ENCODE data around the gene CREG2.

CREG2 gene

DNA sequence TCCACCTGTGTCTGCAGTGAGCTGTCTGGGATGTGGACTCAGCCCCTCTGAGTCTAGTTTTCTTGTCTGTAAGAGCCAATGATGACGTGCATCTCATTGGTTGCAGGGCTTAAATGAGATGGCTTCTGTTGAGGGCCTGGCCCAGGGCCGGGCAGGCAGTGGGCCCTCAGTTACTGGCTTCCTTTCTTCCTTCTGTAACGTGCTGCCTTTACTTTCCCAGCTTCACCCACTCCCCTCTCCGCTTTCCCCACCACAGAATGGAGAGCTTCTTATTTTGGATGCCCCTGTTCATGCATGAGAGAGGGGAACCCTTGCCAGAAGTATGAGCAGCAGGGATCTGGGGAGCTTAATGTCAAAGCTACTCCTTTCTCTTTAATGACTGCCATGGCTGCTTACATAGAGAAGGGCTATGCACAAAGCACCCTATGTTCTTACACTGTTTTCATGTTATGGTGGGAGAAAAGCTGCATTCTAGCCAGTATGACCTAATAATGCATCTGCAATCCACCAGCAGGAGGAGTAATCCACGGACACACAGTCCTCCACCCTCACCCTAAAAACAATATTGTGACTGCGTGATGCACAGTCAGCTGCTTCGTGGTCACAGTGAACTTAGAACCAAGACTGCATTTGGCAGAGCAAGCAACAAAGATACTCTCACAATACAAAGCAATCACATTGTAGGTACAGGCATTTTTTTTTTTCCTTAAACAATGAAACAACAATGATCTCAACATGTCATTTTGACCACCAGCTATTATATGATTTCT, 37.2 kb downstream of the CREG2 start:
- Histone ChIP-seq H3K27ac (ENCODE audit: low read depth, low read length) (no peak overlapping the region), H3K36me3 (ENCODE audit: control insufficient read depth in 1 of 2, insufficient read depth in 2 of 2, low read length in 2 of 2) (no peaks in the 10 kb centered on the region), H2AFZ (ENCODE audit: insufficient read depth, low read length, poor library complexity) (no peak overlapping the region), H3K23ac (ENCODE audit: low read length) (no peak overlapping the region), H3K79me1 (ENCODE audit: low read length) (peaks cover 3% of the 10 kb centered on the region), H3K4me1 (ENCODE audit: control insufficient read depth in 1 of 2, insufficient read depth in 2 of 2, low read length in 2 of 2) (peaks cover 4 to 5% of the 10 kb centered on the region in 2 experiments), H2BK5ac (ENCODE audit: low read depth, low read length, poor library complexity) (no peak overlapping the region), H2BK120ac (ENCODE audit: insufficient read depth, low read length, poor library complexity) (no peak overlapping the region), H3K9ac (ENCODE audit: low read length) (no peak overlapping the region), H2BK12ac (ENCODE audit: low read length) (no peak overlapping the region), H3K4me3 (ENCODE audit: low read depth, low read length) (no peak overlapping the region), H3K14ac (ENCODE audit: low read length) (no peak overlapping the region), H3K79me2 (ENCODE audit: control insufficient read depth, insufficient read depth, low read length, poor library complexity) (no peaks in the 10 kb centered on the region), H4K8ac (ENCODE audit: low read depth, low read length) (no peak overlapping the region), H4K12ac (ENCODE audit: low read depth, low read length) (no peak overlapping the region), H2AK5ac (ENCODE audit: low read length) (no peak overlapping the region), H3K4me2 (ENCODE audit: low read length) (no peak overlapping the region), H3K27me3 (ENCODE audit: insufficient read depth, low read length) (no peaks in the 10 kb centered on the region), H3K9me3 (ENCODE audit: insufficient read depth, low read depth, low read length) (no peaks in the 10 kb centered on the region), H3K4ac (ENCODE audit: low read depth, low read length) (no peak overlapping the region), H4K91ac (ENCODE audit: low read depth, low read length) (no peak overlapping the region), H3K18ac (ENCODE audit: low read length) (no peak overlapping the region)
- DNase-seq, result peak in 1 of 2 donors; percentile 22
- no CpG with 5 or more reads among the region's 7 CpGs for WGBS (ENCODE audit: extremely low coverage, insufficient coverage, insufficient read length)

DNA sequence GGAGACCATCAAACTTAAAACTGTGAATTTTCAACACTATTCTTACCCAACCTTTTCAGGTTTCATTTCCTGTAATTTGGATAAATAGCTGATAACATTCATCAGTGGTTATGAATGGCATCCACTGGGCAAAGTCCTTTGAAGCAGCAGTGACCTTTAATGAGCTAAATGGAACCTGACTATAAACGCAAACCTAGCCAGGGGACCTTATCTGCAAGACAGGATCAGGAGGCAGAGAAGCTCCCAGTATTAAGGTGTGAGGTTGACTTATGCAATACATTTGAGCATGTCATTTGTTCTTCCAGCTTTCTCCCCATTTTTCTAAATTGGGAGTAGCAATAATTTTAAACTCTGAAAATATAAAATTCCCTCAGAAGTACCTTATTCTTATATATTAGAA, 38.4 kb downstream of the CREG2 start:
- WGBS (ENCODE audit: extremely low coverage, insufficient coverage, insufficient read length), result no CpG with 5 or more reads among the region's 1 CpG
- H3K4me2 ChIP-seq (ENCODE audit: low read length), result no peak overlapping the region
- DNase-seq, result no peak

DNA sequence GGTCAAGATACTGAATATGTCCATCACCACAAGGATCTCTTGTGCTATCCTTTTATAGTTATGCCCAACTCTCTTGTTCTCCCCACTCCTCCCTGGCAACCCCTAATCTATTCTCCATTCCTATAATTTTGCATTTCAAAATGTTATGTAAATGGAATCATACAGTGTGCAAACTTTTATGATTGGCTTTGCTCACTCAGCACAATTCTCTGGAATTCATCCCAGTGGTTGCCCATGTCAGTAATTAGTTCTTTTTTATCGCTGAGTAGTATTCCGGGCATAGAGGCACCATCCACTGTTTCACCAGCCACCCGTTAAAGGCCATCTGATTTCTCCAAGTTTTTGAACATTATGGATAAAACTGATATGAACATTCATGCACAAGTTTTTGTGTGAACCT, 40.4 kb downstream of the CREG2 start:
- no CpG with 5 or more reads among the region's 3 CpGs for WGBS (ENCODE audit: extremely low coverage, insufficient coverage, insufficient read length)

More for the DNA sequence above, 38.4 kb downstream of the CREG2 start:
- Histone ChIP-seq H3K9me3 (ENCODE audit: insufficient read depth, low read depth, low read length) (no peaks in the 10 kb centered on the region), H3K36me3 (ENCODE audit: control insufficient read depth in 1 of 2, insufficient read depth in 2 of 2, low read length in 2 of 2) (no peaks in the 10 kb centered on the region), H3K79me1 (ENCODE audit: low read length) (no peaks in the 10 kb centered on the region), H3K14ac (ENCODE audit: low read length) (no peak overlapping the region), H3K18ac (ENCODE audit: low read length) (no peak overlapping the region), H3K9ac (ENCODE audit: low read length) (no peak overlapping the region), H2AFZ (ENCODE audit: insufficient read depth, low read length, poor library complexity) (no peak overlapping the region), H2BK12ac (ENCODE audit: low read length) (no peak overlapping the region), H3K27me3 (ENCODE audit: insufficient read depth, low read length) (no peaks in the 10 kb centered on the region), H3K27ac (ENCODE audit: low read depth, low read length) (no peak overlapping the region), H4K8ac (ENCODE audit: low read depth, low read length) (no peak overlapping the region), H3K4me1 (ENCODE audit: control insufficient read depth in 1 of 2, insufficient read depth in 2 of 2, low read length in 2 of 2) (no peaks in the 10 kb centered on the region), H3K23ac (ENCODE audit: low read length) (no peak overlapping the region), H3K4ac (ENCODE audit: low read depth, low read length) (no peak overlapping the region), H4K91ac (ENCODE audit: low read depth, low read length) (no peak overlapping the region), H2AK5ac (ENCODE audit: low read length) (no peak overlapping the region), H2BK5ac (ENCODE audit: low read depth, low read length, poor library complexity) (no peak overlapping the region), H3K4me3 (ENCODE audit: low read depth, low read length) (no peak overlapping the region), H4K12ac (ENCODE audit: low read depth, low read length) (no peak overlapping the region), H3K79me2 (ENCODE audit: control insufficient read depth, insufficient read depth, low read length, poor library complexity) (no peaks in the 10 kb centered on the region), H2BK120ac (ENCODE audit: insufficient read depth, low read length, poor library complexity) (no peak overlapping the region)

DNA sequence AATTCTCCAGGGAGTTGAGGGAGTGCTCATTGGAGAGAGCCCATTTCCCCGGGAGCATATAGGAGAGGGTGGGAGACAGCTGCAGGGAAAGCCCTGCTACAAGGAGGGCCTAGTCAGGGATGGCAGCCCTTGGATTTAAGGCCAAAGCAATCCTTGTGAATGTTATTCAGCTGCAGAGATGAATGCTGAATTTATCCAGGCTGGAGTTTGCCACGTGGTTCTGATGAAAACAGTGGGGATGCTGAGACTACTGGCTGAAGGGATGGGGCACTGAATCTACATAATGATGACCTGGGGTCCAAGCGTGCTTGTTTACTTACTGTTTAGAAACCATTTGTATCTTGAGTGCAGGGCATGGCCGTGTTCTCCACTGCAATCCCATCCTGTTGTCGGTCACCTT, 43.2 kb downstream of the CREG2 start:
- no peak overlapping the region for H2AK5ac ChIP-seq (ENCODE audit: low read length)
- no peaks in the 10 kb centered on the region for H3K27me3 ChIP-seq (ENCODE audit: insufficient read depth, low read length)
- no peak overlapping the region for H3K4me3 ChIP-seq (ENCODE audit: low read depth, low read length)
- no peak overlapping the region for H3K27ac ChIP-seq (ENCODE audit: low read depth, low read length)
- no peak overlapping the region for H4K8ac ChIP-seq (ENCODE audit: low read depth, low read length)
- no peaks in the 10 kb centered on the region for H3K79me2 ChIP-seq (ENCODE audit: control insufficient read depth, insufficient read depth, low read length, poor library complexity)
- no peaks in the 10 kb centered on the region for H3K9me3 ChIP-seq (ENCODE audit: insufficient read depth, low read depth, low read length)
- H3K9ac ChIP-seq (ENCODE audit: low read length), result no peak overlapping the region
- no peak overlapping the region for H2BK12ac ChIP-seq (ENCODE audit: low read length)
- H2BK5ac ChIP-seq (ENCODE audit: low read depth, low read length, poor library complexity), result no peak overlapping the region
- peaks cover 0 to 6% of the 10 kb centered on the region in 2 experiments for H3K4me1 ChIP-seq (ENCODE audit: control insufficient read depth in 1 of 2, insufficient read depth in 2 of 2, low read length in 2 of 2)
- WGBS (ENCODE audit: extremely low coverage, insufficient coverage, insufficient read length), result no CpG with 5 or more reads among the region's 5 CpGs
- H2AFZ ChIP-seq (ENCODE audit: insufficient read depth, low read length, poor library complexity), result no peak overlapping the region
- no peak overlapping the region for H3K4me2 ChIP-seq (ENCODE audit: low read length)
- no peak overlapping the region for H3K14ac ChIP-seq (ENCODE audit: low read length)
- DNase-seq, result no peak
- H3K79me1 ChIP-seq (ENCODE audit: low read length), result peaks cover 2% of the 10 kb centered on the region
- no peak overlapping the region for H4K91ac ChIP-seq (ENCODE audit: low read depth, low read length)
- no peak overlapping the region for H4K12ac ChIP-seq (ENCODE audit: low read depth, low read length)
- no peak overlapping the region for H3K23ac ChIP-seq (ENCODE audit: low read length)
- H3K4ac ChIP-seq (ENCODE audit: low read depth, low read length), result no peak overlapping the region
- no peak overlapping the region for H2BK120ac ChIP-seq (ENCODE audit: insufficient read depth, low read length, poor library complexity)
- no peak overlapping the region for H3K18ac ChIP-seq (ENCODE audit: low read length)
- H3K36me3 ChIP-seq (ENCODE audit: control insufficient read depth in 1 of 2, insufficient read depth in 2 of 2, low read length in 2 of 2), result no peaks in the 10 kb centered on the region

More for the DNA sequence above, 40.4 kb downstream of the CREG2 start:
- no peaks in the 10 kb centered on the region for H3K4me1 ChIP-seq (ENCODE audit: control insufficient read depth in 1 of 2, insufficient read depth in 2 of 2, low read length in 2 of 2)
- no peak overlapping the region for H4K91ac ChIP-seq (ENCODE audit: low read depth, low read length)
- no peaks in the 10 kb centered on the region for H3K27me3 ChIP-seq (ENCODE audit: insufficient read depth, low read length)
- no peak overlapping the region for H2BK5ac ChIP-seq (ENCODE audit: low read depth, low read length, poor library complexity)
- H3K27ac ChIP-seq (ENCODE audit: low read depth, low read length), result no peak overlapping the region
- no peak overlapping the region for H2BK120ac ChIP-seq (ENCODE audit: insufficient read depth, low read length, poor library complexity)
- H3K79me1 ChIP-seq (ENCODE audit: low read length), result no peaks in the 10 kb centered on the region
- H3K9ac ChIP-seq (ENCODE audit: low read length), result no peak overlapping the region
- H4K12ac ChIP-seq (ENCODE audit: low read depth, low read length), result no peak overlapping the region
- no peak overlapping the region for H3K4me2 ChIP-seq (ENCODE audit: low read length)
- no peak overlapping the region for H3K4me3 ChIP-seq (ENCODE audit: low read depth, low read length)
- no peaks in the 10 kb centered on the region for H3K79me2 ChIP-seq (ENCODE audit: control insufficient read depth, insufficient read depth, low read length, poor library complexity)
- H2AFZ ChIP-seq (ENCODE audit: insufficient read depth, low read length, poor library complexity), result no peak overlapping the region
- no peak overlapping the region for H3K18ac ChIP-seq (ENCODE audit: low read length)
- no peaks in the 10 kb centered on the region for H3K9me3 ChIP-seq (ENCODE audit: insufficient read depth, low read depth, low read length)
- no peaks in the 10 kb centered on the region for H3K36me3 ChIP-seq (ENCODE audit: control insufficient read depth in 1 of 2, insufficient read depth in 2 of 2, low read length in 2 of 2)
- H3K14ac ChIP-seq (ENCODE audit: low read length), result no peak overlapping the region
- H3K4ac ChIP-seq (ENCODE audit: low read depth, low read length), result no peak overlapping the region
- no peak overlapping the region for H2BK12ac ChIP-seq (ENCODE audit: low read length)
- no peak overlapping the region for H2AK5ac ChIP-seq (ENCODE audit: low read length)
- DNase-seq, result no peak
- no peak overlapping the region for H3K23ac ChIP-seq (ENCODE audit: low read length)
- no peak overlapping the region for H4K8ac ChIP-seq (ENCODE audit: low read depth, low read length)
